ENCODE measurements around the gene COQ4.

The COQ4 gene

GRCh38 chr9:128362774-128363173 is 40.1 kb downstream of the COQ4 start:
- DNase-seq = no peak
- no peaks in the 10 kb centered on the region for H3K9me3 ChIP-seq (ENCODE audit: control extremely low read depth in 1 of 5, control insufficient read depth in 4 of 5, insufficient read depth in 2 of 5, low read depth in 1 of 5, low read length in 4 of 5)
- ChIA-PET CTCF (interaction anchor here (0.9 to 6.9 kb wide), 16 partner anchors 8 to 132 kb away, joined by 3 to 80 read pairs (median 8); partner anchors contain the start of genes CERCAM and URM1), POLR2A (interaction anchor here (0.5 to 1.4 kb wide), 3 partner anchors 8 to 190 kb away, joined by 3 to 6 read pairs (median 4); partner anchors contain the start of genes SPTAN1 and URM1)
- peaks cover 0 to 14% (median 0%) of the 10 kb centered on the region in 4 experiments for H3K36me3 ChIP-seq (ENCODE audit: control insufficient read depth in 4 of 4, insufficient read depth in 4 of 4, low read length in 3 of 4)
- H3K4me1 ChIP-seq (ENCODE audit: control extremely low read depth in 1 of 4, control insufficient read depth in 4 of 4, insufficient read depth in 4 of 4, low read length in 3 of 4) = peaks cover 0 to 25% (median 19%) of the 10 kb centered on the region in 4 experiments
- 92% methylated on average over 2 of the region's 3 CpGs for WGBS (ENCODE audit: insufficient coverage)
- no peaks in the 10 kb centered on the region for H3K27me3 ChIP-seq (replicated peaks in 2 of 5; ENCODE audit: control insufficient read depth in 4 of 5, insufficient read depth in 5 of 5, low read length in 4 of 5)
- H3K4me3 ChIP-seq (ENCODE audit: control insufficient read depth in 1 of 7, extremely low read depth in 1 of 7, insufficient read depth in 4 of 7, low read depth in 2 of 7, low read length in 6 of 7) = no peak overlapping the region
- H3K27ac ChIP-seq (ENCODE audit: insufficient read depth in 1 of 2, low read depth in 1 of 2, low read length in 2 of 2, poor library complexity in 1 of 2, severe bottlenecking in 2 of 2) = no peak overlapping the region

- Histone ChIP-seq H3K9me3 (ENCODE audit: control extremely low read depth in 1 of 5, control insufficient read depth in 4 of 5, insufficient read depth in 2 of 5, low read depth in 1 of 5, low read length in 4 of 5) (no peaks in the 10 kb centered on the region), H3K4me3 (ENCODE audit: control insufficient read depth in 1 of 7, extremely low read depth in 1 of 7, insufficient read depth in 4 of 7, low read depth in 2 of 7, low read length in 6 of 7) (peak overlapping the region in 3 of 7 experiments; percentile 65 to 72 (median 68)), H3K27ac (ENCODE audit: insufficient read depth in 1 of 2, low read depth in 1 of 2, low read length in 2 of 2, poor library complexity in 1 of 2, severe bottlenecking in 2 of 2) (peak overlapping the region in 1 of 2 experiments; percentile 25), H3K27me3 (replicated peaks in 2 of 5; ENCODE audit: control insufficient read depth in 4 of 5, insufficient read depth in 5 of 5, low read length in 4 of 5) (no peaks in the 10 kb centered on the region), H3K36me3 (ENCODE audit: control insufficient read depth in 4 of 4, insufficient read depth in 4 of 4, low read length in 3 of 4) (no peaks in the 10 kb centered on the region), H3K4me1 (ENCODE audit: control extremely low read depth in 1 of 4, control insufficient read depth in 4 of 4, insufficient read depth in 4 of 4, low read length in 3 of 4) (peaks cover 1 to 30% (median 23%) of the 10 kb centered on the region in 4 experiments)
- ChIA-PET CTCF (interaction anchor here (1.2 to 6.9 kb wide), 4 partner anchors 10 to 54 kb away, joined by 5 to 80 read pairs (median 6); partner anchors contain the start of gene CERCAM), POLR2A (no interaction called here)
- 82% methylated on average over 3 of the region's 4 CpGs for WGBS (ENCODE audit: insufficient coverage)
- DNase-seq = no peak
These were observed 42.9 kb downstream of the COQ4 start for GRCh38 chr9:128365525-128365924.

GRCh38 chr9:128369024-128369706 is 46.5 kb downstream of the COQ4 start:
- 94% methylated on average over 9 of the region's 9 CpGs for WGBS (ENCODE audit: insufficient coverage)
- Histone ChIP-seq H3K36me3 (ENCODE audit: control insufficient read depth in 4 of 4, insufficient read depth in 4 of 4, low read length in 3 of 4) (peaks cover 2 to 9% (median 6%) of the 10 kb centered on the region in 4 experiments), H3K27me3 (replicated peaks in 2 of 5; ENCODE audit: control insufficient read depth in 4 of 5, insufficient read depth in 5 of 5, low read length in 4 of 5) (no peaks in the 10 kb centered on the region), H3K4me3 (ENCODE audit: control insufficient read depth in 1 of 7, extremely low read depth in 1 of 7, insufficient read depth in 4 of 7, low read depth in 2 of 7, low read length in 6 of 7) (no peak overlapping the region), H3K9me3 (ENCODE audit: control extremely low read depth in 1 of 5, control insufficient read depth in 4 of 5, insufficient read depth in 2 of 5, low read depth in 1 of 5, low read length in 4 of 5) (no peaks in the 10 kb centered on the region), H3K4me1 (ENCODE audit: control extremely low read depth in 1 of 4, control insufficient read depth in 4 of 4, insufficient read depth in 4 of 4, low read length in 3 of 4) (peaks cover 10 to 38% (median 29%) of the 10 kb centered on the region in 4 experiments), H3K27ac (ENCODE audit: insufficient read depth in 1 of 2, low read depth in 1 of 2, low read length in 2 of 2, poor library complexity in 1 of 2, severe bottlenecking in 2 of 2) (no peak overlapping the region)
- POLR2A ChIA-PET = no interaction called here
- CTCF ChIA-PET = interaction anchor here (1.2 to 1.9 kb wide), 2 partner anchors 52 kb away, joined by 3 to 10 read pairs; partner anchors contain the start of gene CERCAM
- DNase-seq = peak in 2 of 3 donors; percentile 7 to 22

- H3K36me3 ChIP-seq (ENCODE audit: control insufficient read depth in 4 of 4, insufficient read depth in 4 of 4, low read length in 3 of 4) = peaks cover 2 to 15% (median 12%) of the 10 kb centered on the region in 4 experiments
- ChIA-PET POLR2A (interaction anchor here (1.3 to 1.5 kb wide), 2 partner anchors 8 to 29 kb away, joined by 4 to 6 read pairs; no protein-coding TSS in a partner anchor), CTCF (interaction anchor here (1.2 to 2.7 kb wide), 5 partner anchors 9 to 68 kb away, joined by 3 to 21 read pairs (median 5); partner anchors contain the start of gene CERCAM)
- no peaks in the 10 kb centered on the region for H3K9me3 ChIP-seq (ENCODE audit: control extremely low read depth in 1 of 5, control insufficient read depth in 4 of 5, insufficient read depth in 2 of 5, low read depth in 1 of 5, low read length in 4 of 5)
- no peaks in the 10 kb centered on the region for H3K27me3 ChIP-seq (replicated peaks in 2 of 5; ENCODE audit: control insufficient read depth in 4 of 5, insufficient read depth in 5 of 5, low read length in 4 of 5)
- no peak for DNase-seq
- H3K27ac ChIP-seq (ENCODE audit: insufficient read depth in 1 of 2, low read depth in 1 of 2, low read length in 2 of 2, poor library complexity in 1 of 2, severe bottlenecking in 2 of 2) = peak overlapping the region; percentile 86 to 92
- peaks cover 10 to 28% (median 20%) of the 10 kb centered on the region in 4 experiments for H3K4me1 ChIP-seq (ENCODE audit: control extremely low read depth in 1 of 4, control insufficient read depth in 4 of 4, insufficient read depth in 4 of 4, low read length in 3 of 4)
- peak overlapping the region in 6 of 7 experiments; percentile 76 to 95 (median 92) for H3K4me3 ChIP-seq (ENCODE audit: control insufficient read depth in 1 of 7, extremely low read depth in 1 of 7, insufficient read depth in 4 of 7, low read depth in 2 of 7, low read length in 6 of 7)
These were observed 47.7 kb downstream of the COQ4 start for GRCh38 chr9:128370367-128370751.

- Histone ChIP-seq H3K9me3 (ENCODE audit: control extremely low read depth in 1 of 5, control insufficient read depth in 4 of 5, insufficient read depth in 2 of 5, low read depth in 1 of 5, low read length in 4 of 5) (no peaks in the 10 kb centered on the region), H3K4me1 (ENCODE audit: control extremely low read depth in 1 of 4, control insufficient read depth in 4 of 4, insufficient read depth in 4 of 4, low read length in 3 of 4) (peaks cover 10 to 24% (median 19%) of the 10 kb centered on the region in 4 experiments), H3K27ac (ENCODE audit: insufficient read depth in 1 of 2, low read depth in 1 of 2, low read length in 2 of 2, poor library complexity in 1 of 2, severe bottlenecking in 2 of 2) (peak within 1 kb of the TSS; percentile 86 to 92), H3K36me3 (ENCODE audit: control insufficient read depth in 4 of 4, insufficient read depth in 4 of 4, low read length in 3 of 4) (peaks cover 2 to 15% (median 14%) of the 10 kb centered on the region in 4 experiments), H3K27me3 (replicated peaks in 2 of 5; ENCODE audit: control insufficient read depth in 4 of 5, insufficient read depth in 5 of 5, low read length in 4 of 5) (no peaks in the 10 kb centered on the region), H3K4me3 (ENCODE audit: control insufficient read depth in 1 of 7, extremely low read depth in 1 of 7, insufficient read depth in 4 of 7, low read depth in 2 of 7, low read length in 6 of 7) (peak within 1 kb of the TSS; percentile 74 to 95 (median 92))
- under 1% methylated on average over 55 of the region's 55 CpGs for WGBS (ENCODE audit: insufficient coverage)
- POLR2A ChIA-PET = interaction anchor here (0.8 to 1.5 kb wide), 3 partner anchors 9 to 30 kb away, joined by 3 to 6 read pairs (median 4); no protein-coding TSS in a partner anchor
- CTCF ChIA-PET = interaction anchor here (1.2 to 2.7 kb wide), 6 partner anchors 9 to 67 kb away, joined by 3 to 21 read pairs (median 4); partner anchors contain the start of gene CERCAM
- peak; percentile 98 to 99 (median 99) for DNase-seq
These were observed 48.4 kb downstream of the COQ4 start, which contains the start of gene URM1 for GRCh38 chr9:128370752-128371629. Gene URM1 (plus strand): TSS chr9:128371374. CDS start chr9:128371381, 7 bp downstream.

GRCh38 chr9:128371630-128372117 is 49.0 kb downstream of the COQ4 start:
- POLR2A ChIA-PET = interaction anchor here (0.8 to 1.5 kb wide), 3 partner anchors 10 to 30 kb away, joined by 3 to 6 read pairs (median 4); no protein-coding TSS in a partner anchor
- WGBS (ENCODE audit: insufficient coverage) = 0% methylated on average over 9 of the region's 10 CpGs
- CTCF ChIA-PET = interaction anchor here (1.3 to 2.7 kb wide), 4 partner anchors 10 to 67 kb away, joined by 3 to 21 read pairs (median 4); no protein-coding TSS in a partner anchor
- peak; percentile 16 to 38 (median 25) for DNase-seq
- peaks cover 2 to 15% (median 14%) of the 10 kb centered on the region in 4 experiments for H3K36me3 ChIP-seq (ENCODE audit: control insufficient read depth in 4 of 4, insufficient read depth in 4 of 4, low read length in 3 of 4)
- H3K27ac ChIP-seq (ENCODE audit: insufficient read depth in 1 of 2, low read depth in 1 of 2, low read length in 2 of 2, poor library complexity in 1 of 2, severe bottlenecking in 2 of 2) = peak overlapping the region; percentile 86 to 92
- H3K4me3 ChIP-seq (ENCODE audit: control insufficient read depth in 1 of 7, extremely low read depth in 1 of 7, insufficient read depth in 4 of 7, low read depth in 2 of 7, low read length in 6 of 7) = peak overlapping the region; percentile 74 to 95 (median 92)
- H3K4me1 ChIP-seq (ENCODE audit: control extremely low read depth in 1 of 4, control insufficient read depth in 4 of 4, insufficient read depth in 4 of 4, low read length in 3 of 4) = peaks cover 10 to 24% (median 19%) of the 10 kb centered on the region in 4 experiments
- no peaks in the 10 kb centered on the region for H3K27me3 ChIP-seq (replicated peaks in 2 of 5; ENCODE audit: control insufficient read depth in 4 of 5, insufficient read depth in 5 of 5, low read length in 4 of 5)
- no peaks in the 10 kb centered on the region for H3K9me3 ChIP-seq (ENCODE audit: control extremely low read depth in 1 of 5, control insufficient read depth in 4 of 5, insufficient read depth in 2 of 5, low read depth in 1 of 5, low read length in 4 of 5)

Data from common myeloid progenitor, CD34-positive (primary cell).